Measurements from ENCODE around the gene RALBP1. TPM values are rescaled to one million over a fixed set of nuclear protein-coding genes. Genes with fewer than 3 reads are reported as not detected.
"Not testable (repeated sequence)": the region's sequence is repeated elsewhere in the genome, so short reads cannot be mapped to it uniquely, and the experiment has no call there.

RALBP1 gene
- total RNA-seq, 2 donors from 2014 or later: 24.1 to 25.3 TPM

DNA sequence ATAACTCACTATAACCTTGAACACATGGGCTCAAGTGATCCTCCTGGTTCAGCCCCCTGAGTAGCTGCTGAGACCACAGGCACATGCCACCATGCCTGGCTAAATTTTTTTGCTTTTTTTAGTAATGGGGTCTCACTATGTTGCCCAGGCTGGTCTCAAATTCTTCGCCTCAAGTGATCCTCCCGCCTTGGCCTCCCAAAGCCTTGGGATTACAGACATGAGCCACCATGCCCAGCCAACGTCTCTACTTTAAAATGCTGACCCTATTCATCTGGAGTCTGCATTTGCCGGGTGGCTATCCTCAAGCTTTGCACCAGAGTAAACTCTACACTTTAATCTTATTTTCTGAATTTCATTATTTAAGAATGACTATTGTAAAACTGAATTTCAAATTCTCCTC, 37.6 kb upstream of the RALBP1 start:
- Mint-ChIP-seq H3K27ac (no peak overlapping the region), H3K4me3 (no peak overlapping the region), H3K27me3 (peaks cover 26% of the 10 kb centered on the region), H3K4me1 (no peaks in the 10 kb centered on the region), H3K36me3 (ENCODE audit: low read depth) (no peaks in the 10 kb centered on the region)
- no peaks in the 10 kb centered on the region for H3K9me3 ChIP-seq (ENCODE audit: control insufficient read depth, low read length, poor library complexity, severe bottlenecking)
- DNase-seq: no peak
- ATAC-seq: no peak

DNA sequence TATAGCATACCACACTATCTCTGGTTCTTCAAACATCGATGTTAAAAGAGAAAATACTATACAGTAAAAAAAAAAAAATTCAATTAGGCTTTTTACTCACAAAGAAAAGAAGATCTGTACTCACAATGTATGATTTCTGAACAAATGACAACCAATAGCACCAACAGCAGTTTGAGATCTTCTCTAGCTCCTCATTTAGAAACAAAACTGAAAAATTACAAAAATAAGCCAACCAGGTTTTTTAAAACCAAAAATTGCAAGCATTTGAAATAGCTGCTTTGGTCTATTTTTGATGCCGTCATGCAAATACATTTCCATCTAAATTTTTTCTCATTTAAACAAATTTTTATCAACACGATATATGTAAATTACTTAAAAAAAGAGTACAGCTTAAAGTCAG, 34.3 kb upstream of the RALBP1 start:
- no peaks in the 10 kb centered on the region for H3K9me3 ChIP-seq (ENCODE audit: control insufficient read depth, low read length, poor library complexity, severe bottlenecking)
- DNase-seq (no peak), ATAC-seq (no peak)
- Mint-ChIP-seq H3K36me3 (ENCODE audit: low read depth) (peaks cover 2% of the 10 kb centered on the region), H3K27ac (no peak overlapping the region), H3K4me1 (no peaks in the 10 kb centered on the region), H3K4me3 (no peak overlapping the region), H3K27me3 (peaks cover 20% of the 10 kb centered on the region)

DNA sequence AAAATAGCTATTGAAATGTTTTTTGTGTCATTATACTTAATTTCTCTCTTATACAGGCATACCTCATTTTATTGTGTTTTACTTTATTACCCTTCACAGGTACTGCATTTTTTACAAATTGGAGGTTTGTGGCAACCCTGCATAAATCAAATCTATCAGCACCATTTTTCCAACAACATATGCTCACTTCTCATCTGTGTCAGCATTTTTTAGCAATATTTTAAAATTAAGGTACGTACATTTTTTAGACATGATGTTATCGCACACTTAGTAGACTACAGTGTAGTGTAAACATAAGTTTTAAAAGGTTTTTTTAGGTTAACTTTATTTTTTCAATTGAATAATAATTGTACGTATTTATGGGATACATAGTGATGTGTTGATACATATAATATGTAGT, 30.8 kb upstream of the RALBP1 start:
- Mint-ChIP-seq H3K4me3 (no peak overlapping the region), H3K27ac (no peak overlapping the region), H3K36me3 (ENCODE audit: low read depth) (peaks cover 2% of the 10 kb centered on the region), H3K27me3 (peaks cover 20% of the 10 kb centered on the region), H3K4me1 (no peaks in the 10 kb centered on the region)
- ATAC-seq: no peak
- H3K9me3 ChIP-seq (ENCODE audit: control insufficient read depth, low read length, poor library complexity, severe bottlenecking): no peaks in the 10 kb centered on the region
- DNase-seq: no peak

DNA sequence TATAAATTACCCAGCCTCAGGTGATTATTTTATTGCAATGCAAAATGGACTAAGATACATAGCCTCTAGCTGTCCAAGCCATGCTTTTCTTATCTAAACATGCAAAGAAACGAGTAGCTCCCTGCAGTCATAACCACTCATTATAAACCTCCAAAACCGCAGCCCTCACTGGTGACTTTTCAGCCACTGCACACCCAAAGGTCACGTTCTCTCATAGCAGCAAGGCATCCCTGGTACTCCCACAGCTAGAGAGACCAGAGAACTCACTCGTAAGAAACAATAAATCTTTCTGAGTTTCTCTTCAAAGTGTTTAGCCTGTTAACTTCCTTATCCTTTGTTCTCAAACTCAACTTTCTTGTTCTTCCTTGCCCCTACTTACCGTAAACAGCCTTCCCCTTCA, 28.5 kb upstream of the RALBP1 start:
- Mint-ChIP-seq H3K27me3 (peaks cover 21% of the 10 kb centered on the region), H3K4me1 (no peaks in the 10 kb centered on the region)

DNA sequence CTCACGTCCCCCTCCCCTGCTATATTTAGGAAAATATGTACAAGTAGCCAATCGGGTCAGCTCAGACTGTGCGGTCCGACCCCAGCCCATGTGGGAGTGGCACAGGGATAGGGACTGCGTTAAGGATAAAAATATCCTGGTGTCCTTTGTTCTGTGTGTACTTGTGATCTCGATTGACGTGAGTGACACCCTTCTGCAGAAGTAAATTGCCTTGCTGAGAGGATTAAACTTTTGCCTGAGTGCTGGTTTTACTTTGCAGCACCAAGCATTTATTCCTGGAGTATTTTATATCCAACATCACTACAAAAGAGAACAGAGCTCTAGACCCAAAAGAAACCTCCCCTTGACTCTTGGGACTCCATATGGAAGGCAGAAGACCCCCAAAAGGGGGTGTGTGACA, 28.0 kb upstream of the RALBP1 start:
- ATAC-seq (no peak), DNase-seq (no peak)
- no peaks in the 10 kb centered on the region for H3K9me3 ChIP-seq (ENCODE audit: control insufficient read depth, low read length, poor library complexity, severe bottlenecking)
- no peak overlapping the region for H3K4me3 Mint-ChIP-seq
- H3K36me3 Mint-ChIP-seq (ENCODE audit: low read depth): peaks cover 2% of the 10 kb centered on the region
- peaks cover 17% of the 10 kb centered on the region for H3K27me3 Mint-ChIP-seq
- no peaks in the 10 kb centered on the region for H3K4me1 Mint-ChIP-seq
- H3K27ac Mint-ChIP-seq: no peak overlapping the region

More for the DNA sequence above, 28.5 kb upstream of the RALBP1 start:
- Mint-ChIP-seq H3K4me3 (no peak overlapping the region), H3K36me3 (ENCODE audit: low read depth) (peaks cover 2% of the 10 kb centered on the region), H3K27ac (no peak overlapping the region)
- no peaks in the 10 kb centered on the region for H3K9me3 ChIP-seq (ENCODE audit: control insufficient read depth, low read length, poor library complexity, severe bottlenecking)
- no peak for ATAC-seq
- no peak for DNase-seq

DNA sequence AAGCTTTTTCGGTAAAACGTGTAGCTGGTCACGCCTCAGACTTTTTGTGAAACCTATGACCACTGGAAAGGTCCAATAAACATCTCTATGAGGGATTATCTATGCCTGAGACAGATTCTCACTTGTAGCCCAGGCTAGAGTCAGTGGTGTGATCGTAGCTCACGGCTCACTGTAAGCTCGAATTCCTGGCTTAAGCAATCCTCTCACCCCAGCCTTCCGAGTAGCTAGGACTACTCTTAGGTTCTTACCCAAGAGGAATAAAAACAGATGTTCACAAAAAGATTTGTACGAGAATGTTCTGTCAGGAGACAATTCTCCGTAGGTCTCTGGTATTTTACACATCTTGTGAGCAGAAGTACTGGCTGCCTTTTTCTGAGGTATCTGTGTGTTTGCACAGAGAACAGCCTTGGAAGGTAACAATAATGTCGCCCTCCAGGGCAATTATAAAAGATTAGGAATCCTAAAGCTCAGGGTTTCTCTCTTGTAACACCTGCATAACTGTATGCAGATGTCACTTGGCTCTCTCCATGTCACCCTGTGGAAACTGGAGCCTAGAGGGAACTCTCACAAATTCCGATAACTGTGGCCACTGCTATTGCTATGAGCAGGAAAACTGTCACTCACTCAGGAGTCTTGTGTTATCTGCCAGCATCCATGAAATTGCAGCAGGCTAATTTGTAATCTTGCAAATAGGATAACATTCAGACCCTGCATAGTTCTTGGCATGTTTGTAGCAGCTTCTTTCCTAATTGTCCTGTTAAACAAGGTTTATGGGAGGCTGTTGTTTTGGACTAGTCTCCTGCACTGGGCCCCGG, 25.5 kb upstream of the RALBP1 start:
- DNase-seq (no peak), ATAC-seq (no peak)
- Mint-ChIP-seq H3K27me3 (peaks cover 17% of the 10 kb centered on the region), H3K36me3 (ENCODE audit: low read depth) (peaks cover 2% of the 10 kb centered on the region), H3K4me3 (no peak overlapping the region), H3K4me1 (no peaks in the 10 kb centered on the region), H3K27ac (no peak overlapping the region)
- H3K9me3 ChIP-seq (ENCODE audit: control insufficient read depth, low read length, poor library complexity, severe bottlenecking): no peaks in the 10 kb centered on the region

DNA sequence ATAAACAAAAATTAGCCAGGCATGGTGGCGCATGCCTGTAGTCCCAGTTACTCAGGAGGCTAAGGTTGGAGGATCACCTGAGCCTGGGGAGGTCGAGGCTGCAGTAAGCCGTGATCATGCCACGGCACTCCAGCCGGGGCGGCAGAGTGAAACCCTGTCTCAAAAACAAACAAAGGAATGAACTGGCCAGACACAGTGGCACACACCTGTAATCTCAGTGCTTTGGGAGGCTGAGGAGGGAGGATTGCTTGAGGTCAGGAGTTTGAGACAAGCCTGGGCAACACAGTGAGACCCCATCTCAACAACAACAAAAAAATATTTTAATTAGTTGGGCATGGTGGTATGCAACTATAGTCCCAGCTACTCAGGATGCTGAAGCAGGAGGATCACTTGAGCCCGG, 24.4 kb upstream of the RALBP1 start:
- H3K27ac Mint-ChIP-seq; DNase-seq; H3K9me3 ChIP-seq (ENCODE audit: control insufficient read depth, low read length, poor library complexity, severe bottlenecking); ATAC-seq; H3K4me3 Mint-ChIP-seq; H3K36me3 Mint-ChIP-seq (ENCODE audit: low read depth); H3K27me3 Mint-ChIP-seq; H3K4me1 Mint-ChIP-seq: not testable (repeated sequence)

DNA sequence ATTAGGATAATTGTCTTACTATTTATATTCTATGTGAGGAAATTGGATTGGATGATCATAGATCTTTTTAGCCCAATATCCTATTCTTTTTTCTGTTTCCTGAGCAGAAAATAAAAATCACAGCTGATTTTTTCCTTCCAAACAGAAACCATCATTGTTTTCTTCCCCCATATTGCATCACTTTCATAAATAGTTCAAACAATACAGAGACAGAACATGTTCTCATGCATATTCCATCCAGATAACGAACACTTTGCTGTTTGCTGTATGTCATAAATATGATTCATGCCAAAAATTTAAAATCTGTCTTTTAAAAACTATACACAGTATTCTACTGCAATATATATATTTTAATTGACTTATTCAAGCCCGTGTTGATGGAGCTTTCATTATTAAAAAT, 22.0 kb upstream of the RALBP1 start:
- ATAC-seq (no peak), DNase-seq (no peak)
- Mint-ChIP-seq H3K4me1 (no peaks in the 10 kb centered on the region), H3K27ac (no peak overlapping the region), H3K27me3 (peaks cover 10% of the 10 kb centered on the region), H3K36me3 (ENCODE audit: low read depth) (no peaks in the 10 kb centered on the region), H3K4me3 (no peak overlapping the region)
- no peaks in the 10 kb centered on the region for H3K9me3 ChIP-seq (ENCODE audit: control insufficient read depth, low read length, poor library complexity, severe bottlenecking)

DNA sequence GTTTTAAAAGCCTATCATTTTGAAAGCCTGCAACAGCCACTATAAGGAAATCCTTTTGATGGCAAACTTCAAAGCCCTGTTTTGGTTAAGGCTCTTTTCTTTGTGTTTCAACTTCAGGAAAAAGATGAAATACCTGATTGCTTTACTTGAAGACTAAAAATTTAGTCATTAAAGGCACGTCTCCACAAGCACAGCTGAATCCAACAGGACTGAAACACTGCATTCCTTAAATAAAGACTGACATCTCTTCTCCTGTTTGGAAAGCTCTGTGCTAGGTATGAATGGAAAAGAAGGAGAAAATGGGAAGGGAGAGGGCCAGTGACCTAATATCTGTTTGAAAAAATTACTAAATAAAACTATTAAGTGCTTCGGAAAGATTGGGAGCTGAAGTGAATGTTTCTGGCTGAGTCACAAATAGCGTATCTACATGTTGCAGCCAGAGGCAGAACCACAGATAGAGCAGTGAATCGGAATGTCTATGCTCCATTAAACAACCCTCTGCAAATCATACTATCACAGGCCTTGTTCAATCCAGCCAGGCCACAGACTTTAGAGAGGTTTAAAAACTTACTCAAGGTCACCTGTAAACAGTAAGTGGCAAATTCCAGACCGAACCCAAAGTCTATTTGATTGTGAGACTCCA, 21.1 kb upstream of the RALBP1 start:
- H3K27me3 Mint-ChIP-seq: peaks cover 10% of the 10 kb centered on the region
- H3K4me3 Mint-ChIP-seq: no peak overlapping the region
- DNase-seq (no peak), ATAC-seq (no peak)
- H3K27ac Mint-ChIP-seq: no peak overlapping the region
- H3K9me3 ChIP-seq (ENCODE audit: control insufficient read depth, low read length, poor library complexity, severe bottlenecking): no peaks in the 10 kb centered on the region
- no peaks in the 10 kb centered on the region for H3K36me3 Mint-ChIP-seq (ENCODE audit: low read depth)
- H3K4me1 Mint-ChIP-seq: no peaks in the 10 kb centered on the region

DNA sequence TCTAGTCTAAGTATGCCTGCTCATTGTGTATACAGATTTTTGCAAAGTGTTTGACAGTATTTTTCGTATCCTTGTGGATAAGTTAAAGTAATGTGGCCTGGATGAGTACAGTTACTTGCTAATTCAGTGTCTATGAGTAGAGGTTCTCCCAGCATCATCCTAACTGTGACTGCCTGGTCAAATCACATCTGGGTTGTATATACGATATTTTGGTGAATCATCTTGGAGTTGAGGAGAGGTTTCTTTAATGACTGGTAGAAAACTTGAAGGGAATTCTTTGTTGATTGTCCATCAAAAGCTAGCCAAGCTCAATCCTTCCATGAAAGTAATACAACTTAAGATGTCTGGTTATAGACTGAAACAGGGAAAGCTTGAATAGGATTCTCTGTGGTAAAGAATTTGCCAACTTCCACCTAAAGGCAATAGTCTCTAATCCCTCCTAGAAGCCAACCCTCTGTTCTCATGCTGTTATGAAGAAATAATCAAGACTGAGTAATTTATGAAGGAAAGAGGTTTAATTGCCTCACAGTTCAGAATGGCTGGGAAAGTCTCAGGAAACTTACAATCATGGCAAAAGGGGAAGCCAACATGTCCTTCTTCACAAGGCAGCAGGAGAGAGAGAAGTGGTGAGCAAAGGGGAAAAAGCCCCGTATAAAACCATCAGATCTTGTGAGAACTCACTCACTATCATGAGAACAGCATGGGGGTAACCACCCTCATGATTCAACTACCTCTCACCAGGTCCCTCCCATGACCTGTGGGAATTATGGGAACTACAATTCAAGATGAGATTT, 19.4 kb upstream of the RALBP1 start:
- Mint-ChIP-seq H3K4me3 (no peak overlapping the region), H3K27ac (no peak overlapping the region), H3K4me1 (no peaks in the 10 kb centered on the region), H3K36me3 (ENCODE audit: low read depth) (no peaks in the 10 kb centered on the region), H3K27me3 (peaks cover under 1% of the 10 kb centered on the region)
- DNase-seq: no peak
- ATAC-seq: no peak
- no peaks in the 10 kb centered on the region for H3K9me3 ChIP-seq (ENCODE audit: control insufficient read depth, low read length, poor library complexity, severe bottlenecking)

DNA sequence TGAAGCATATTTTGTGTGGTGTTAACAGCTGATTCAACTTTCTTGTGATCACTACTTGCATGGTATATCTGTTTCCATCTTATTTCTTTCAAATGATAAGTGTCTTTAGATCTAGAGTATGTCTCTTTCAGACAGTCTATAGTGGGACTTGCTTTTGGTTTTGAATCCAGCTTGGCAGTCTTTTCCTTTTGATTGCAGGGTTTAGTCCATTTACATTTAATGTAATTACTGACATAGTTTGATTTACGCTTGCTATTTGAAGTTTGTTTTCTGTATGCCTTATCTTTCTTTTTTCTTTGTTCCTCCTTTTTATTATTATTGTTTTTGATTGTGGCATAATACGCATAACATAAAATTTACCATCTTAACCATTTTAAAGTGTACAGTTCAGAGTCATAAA, 9.2 kb upstream of the RALBP1 start:
- Mint-ChIP-seq H3K27me3 (no peaks in the 10 kb centered on the region), H3K4me1 (no peaks in the 10 kb centered on the region), H3K36me3 (ENCODE audit: low read depth) (no peaks in the 10 kb centered on the region), H3K27ac (no peak overlapping the region), H3K4me3 (no peak overlapping the region)
- DNase-seq (no peak), ATAC-seq (no peak)
- peaks cover 4% of the 10 kb centered on the region for H3K9me3 ChIP-seq (ENCODE audit: control insufficient read depth, low read length, poor library complexity, severe bottlenecking)

DNA sequence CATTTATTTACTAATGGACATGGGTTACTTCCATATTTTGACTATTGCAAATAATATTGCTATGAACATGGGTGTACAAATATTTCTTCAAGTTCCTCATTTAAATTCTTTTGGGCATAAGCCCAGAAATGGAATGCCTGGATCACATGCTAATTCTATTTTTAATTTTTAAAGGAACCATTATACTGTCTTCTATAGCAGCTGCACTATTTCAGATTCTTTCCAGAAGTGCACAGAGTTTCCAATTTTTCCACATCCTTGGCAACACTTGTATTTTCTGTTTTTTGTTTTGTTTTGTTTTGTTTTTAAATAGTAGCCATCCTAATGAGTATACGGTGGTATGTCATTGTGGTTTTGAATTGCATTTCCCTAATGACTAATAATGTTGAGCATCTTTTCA, 8.5 kb upstream of the RALBP1 start:
- Mint-ChIP-seq H3K4me1 (no peaks in the 10 kb centered on the region), H3K4me3 (no peak overlapping the region), H3K27ac (no peak overlapping the region), H3K36me3 (ENCODE audit: low read depth) (no peaks in the 10 kb centered on the region), H3K27me3 (no peaks in the 10 kb centered on the region)
- DNase-seq (no peak), ATAC-seq (no peak)
- peaks cover 4% of the 10 kb centered on the region for H3K9me3 ChIP-seq (ENCODE audit: control insufficient read depth, low read length, poor library complexity, severe bottlenecking)

DNA sequence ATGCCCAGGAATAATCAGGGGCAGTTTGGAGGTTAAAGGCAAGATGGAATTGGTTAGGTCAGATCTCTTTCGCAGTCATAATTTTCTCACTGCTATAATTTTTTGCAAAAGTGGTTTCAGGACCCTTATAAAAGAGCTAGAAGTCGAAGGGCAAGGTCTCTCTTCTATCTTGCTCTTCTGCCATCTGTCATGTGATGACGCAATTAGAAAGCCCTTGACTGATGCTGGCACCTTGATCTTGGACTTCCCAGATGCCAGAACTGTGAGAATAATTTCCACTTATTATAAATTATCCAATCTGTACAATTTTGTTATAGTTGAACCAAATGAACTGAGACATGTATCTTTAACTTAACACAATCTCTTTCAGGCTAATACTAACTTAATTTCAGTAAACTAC, 6.3 kb upstream of the RALBP1 start:
- Mint-ChIP-seq H3K36me3 (ENCODE audit: low read depth) (no peaks in the 10 kb centered on the region), H3K4me1 (no peaks in the 10 kb centered on the region), H3K4me3 (no peak overlapping the region), H3K27ac (no peak overlapping the region), H3K27me3 (peaks cover 13% of the 10 kb centered on the region)
- H3K9me3 ChIP-seq (ENCODE audit: control insufficient read depth, low read length, poor library complexity, severe bottlenecking): peaks cover 4% of the 10 kb centered on the region
- ATAC-seq (no peak), DNase-seq (no peak)

Measured in T-helper 17 cell (primary cell).